NCI-H1417 treated with DMSO at 0.1 percent for 48 hours (cell line): ENCODE data around the gene ZDHHC9.

Experiments used
- DNase-seq: peaks from one replicate; lab custom pipeline; 2025; lab: John Stamatoyannopoulos, UW

ZDHHC9 gene

GRCh38 chrX:129823115-129823514 is 20.6 kb downstream of the ZDHHC9 start:
- no peak for DNase-seq

GRCh38 chrX:129818123-129818522 is 25.6 kb downstream of the ZDHHC9 start:
- DNase-seq = no peak

GRCh38 chrX:129813662-129814368 is 29.9 kb downstream of the ZDHHC9 start:
- no peak for DNase-seq

GRCh38 chrX:129808829-129809796 is 34.6 kb downstream of the ZDHHC9 start:
- DNase-seq = no peak

GRCh38 chrX:129808158-129808828 is 35.4 kb downstream of the ZDHHC9 start:
- no peak for DNase-seq

GRCh38 chrX:129804806-129805205 is 38.9 kb downstream of the ZDHHC9 start:
- DNase-seq = no peak

- no peak for DNase-seq
These were observed 40.8 kb downstream of the ZDHHC9 start for GRCh38 chrX:129802863-129803262.

- DNase-seq = no peak
These were observed 43.5 kb downstream of the ZDHHC9 start for GRCh38 chrX:129800186-129800585.

GRCh38 chrX:129798888-129799287 is 44.8 kb downstream of the ZDHHC9 start:
- DNase-seq = no peak

GRCh38 chrX:129798456-129798855 is 45.2 kb downstream of the ZDHHC9 start:
- DNase-seq = no peak

GRCh38 chrX:129797251-129797906 is 46.3 kb downstream of the ZDHHC9 start:
- no peak for DNase-seq

GRCh38 chrX:129795584-129795983 is 48.1 kb downstream of the ZDHHC9 start:
- DNase-seq = no peak

- DNase-seq = no peak
These were observed 50.0 kb downstream of the ZDHHC9 start for GRCh38 chrX:129793604-129794191.

- no peak for DNase-seq
These were observed 50.9 kb downstream of the ZDHHC9 start for GRCh38 chrX:129792586-129793291.

- DNase-seq = no peak
These were observed 51.6 kb downstream of the ZDHHC9 start for GRCh38 chrX:129791961-129792570.

GRCh38 chrX:129791336-129791735 is 52.4 kb downstream of the ZDHHC9 start:
- DNase-seq = no peak

- no peak for DNase-seq
These were observed 52.9 kb downstream of the ZDHHC9 start for GRCh38 chrX:129790808-129791207.

GRCh38 chrX:129790146-129790545 is 53.5 kb downstream of the ZDHHC9 start:
- DNase-seq = no peak

GRCh38 chrX:129788527-129788926 is 55.2 kb downstream of the ZDHHC9 start:
- no peak for DNase-seq

GRCh38 chrX:129787336-129788055 is 56.2 kb downstream of the ZDHHC9 start:
- no peak for DNase-seq
